HG03342 (cell line): Measurements from ENCODE around the gene C16orf89.
"Not testable (repeated sequence)": the region's sequence is repeated elsewhere in the genome, so short reads cannot be mapped to it uniquely, and the experiment has no call there.

Experiments
- ATAC-seq: cut with Tn5 transposase; IDR thresholded peaks from one replicate; pipeline ENCODE4 v1.9.1; 2021; ENCODE audit warnings: mild to moderate bottlenecking, moderate library complexity; ENCODE audit not compliant: unreplicated experiment

C16orf89 gene, protein sequence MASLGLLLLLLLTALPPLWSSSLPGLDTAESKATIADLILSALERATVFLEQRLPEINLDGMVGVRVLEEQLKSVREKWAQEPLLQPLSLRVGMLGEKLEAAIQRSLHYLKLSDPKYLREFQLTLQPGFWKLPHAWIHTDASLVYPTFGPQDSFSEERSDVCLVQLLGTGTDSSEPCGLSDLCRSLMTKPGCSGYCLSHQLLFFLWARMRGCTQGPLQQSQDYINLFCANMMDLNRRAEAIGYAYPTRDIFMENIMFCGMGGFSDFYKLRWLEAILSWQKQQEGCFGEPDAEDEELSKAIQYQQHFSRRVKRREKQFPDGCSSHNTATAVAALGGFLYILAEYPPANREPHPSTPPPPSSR

DNA sequence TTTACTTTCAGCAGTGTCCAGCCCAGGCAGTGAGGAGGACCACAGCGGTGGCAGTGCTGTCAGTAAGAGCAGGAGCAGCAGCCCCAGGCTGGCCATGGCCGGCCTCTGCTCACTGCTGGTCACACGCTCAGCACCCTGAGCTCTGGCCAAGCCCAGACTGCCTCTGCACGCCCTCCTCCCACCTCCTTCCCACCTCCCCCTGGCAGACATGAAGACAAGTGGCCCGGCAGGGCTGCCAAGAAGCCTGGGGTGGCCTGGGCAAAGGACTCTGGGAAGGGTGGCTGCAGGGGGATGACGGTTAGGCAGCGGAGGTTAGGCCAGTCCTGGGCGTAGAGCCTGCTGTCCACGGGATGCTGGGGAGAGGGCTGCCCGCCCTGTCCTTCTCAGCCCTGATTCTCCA, at the start of gene C16orf89:
TSS of gene C16orf89 (minus strand) at position 144 of the 400 bp plus-strand sequence. CDS start at position 96, 48 bp downstream.
- ATAC-seq, result no peak

DNA sequence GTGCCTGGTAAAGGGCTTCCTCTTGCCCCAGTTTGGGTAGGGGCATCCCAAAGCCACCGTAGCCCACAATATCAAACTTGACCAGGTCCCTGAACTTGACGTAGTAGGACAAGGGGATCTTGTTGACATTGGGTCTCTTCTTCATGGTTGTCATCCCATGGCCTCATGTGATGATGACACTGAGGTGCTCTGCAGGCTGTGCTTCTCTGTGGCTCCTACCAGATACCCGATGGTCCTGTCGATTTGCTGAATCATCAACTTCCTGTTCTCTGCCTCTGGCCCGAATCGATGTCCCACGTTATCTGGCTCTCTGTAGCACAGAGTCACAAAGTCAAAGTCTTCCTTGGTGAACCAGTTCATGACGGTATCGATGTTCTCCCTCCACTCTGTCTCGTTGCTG, 45.2 kb upstream of the C16orf89 start:
- ATAC-seq, result not testable (repeated sequence)

DNA sequence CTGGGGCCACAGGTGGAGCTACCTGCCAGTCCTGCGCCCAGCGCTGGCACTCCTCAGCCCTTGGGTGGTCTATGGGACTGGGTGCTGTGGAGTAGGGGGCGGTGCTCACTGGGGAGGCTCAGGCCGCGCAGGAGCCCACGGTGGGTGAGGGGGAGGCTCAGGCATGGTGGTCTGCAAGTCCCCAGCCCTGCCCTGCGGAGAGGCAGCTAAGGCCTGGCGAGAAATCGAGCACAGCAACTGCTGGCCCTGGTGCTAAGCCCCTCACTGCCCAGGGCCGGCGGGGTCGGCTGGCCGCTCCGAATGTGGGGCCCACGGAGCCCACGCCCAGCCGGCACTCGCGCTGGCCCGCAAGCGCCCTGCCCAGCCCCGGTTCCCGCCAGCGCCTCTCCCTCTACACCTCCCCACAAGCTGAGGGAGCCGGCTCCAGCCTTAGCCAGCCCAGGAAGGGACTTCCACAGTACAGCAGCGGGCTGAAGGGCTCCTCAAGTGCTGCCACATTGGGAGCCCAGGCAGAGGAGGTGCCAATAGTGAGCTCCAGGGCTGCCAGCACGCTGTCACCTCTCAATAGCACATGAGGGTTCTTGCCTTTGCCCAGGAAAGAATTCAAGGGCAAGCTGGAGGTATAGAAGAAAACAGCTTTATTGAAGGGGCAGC, 42.9 kb upstream of the C16orf89 start:
- no peak for ATAC-seq

DNA sequence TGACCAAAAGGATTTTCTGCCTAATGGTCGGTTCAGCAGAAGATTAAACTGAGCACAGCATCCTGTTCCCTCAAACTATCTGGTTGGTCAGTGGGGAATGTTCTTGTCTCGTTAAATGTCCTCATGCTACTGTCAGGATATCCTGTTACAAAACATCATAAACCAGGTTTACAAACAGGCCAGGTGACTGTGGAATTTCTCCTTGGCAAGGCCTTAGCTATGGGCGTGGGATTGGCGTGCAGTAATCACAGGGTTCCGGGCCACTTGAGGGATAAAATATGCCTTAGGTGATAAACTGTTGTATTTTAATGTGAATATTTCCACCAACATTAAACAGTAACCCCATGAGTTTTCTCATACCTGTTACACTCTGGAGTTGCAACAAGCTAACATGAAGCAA, 39.3 kb upstream of the C16orf89 start:
- not testable (repeated sequence) for ATAC-seq

DNA sequence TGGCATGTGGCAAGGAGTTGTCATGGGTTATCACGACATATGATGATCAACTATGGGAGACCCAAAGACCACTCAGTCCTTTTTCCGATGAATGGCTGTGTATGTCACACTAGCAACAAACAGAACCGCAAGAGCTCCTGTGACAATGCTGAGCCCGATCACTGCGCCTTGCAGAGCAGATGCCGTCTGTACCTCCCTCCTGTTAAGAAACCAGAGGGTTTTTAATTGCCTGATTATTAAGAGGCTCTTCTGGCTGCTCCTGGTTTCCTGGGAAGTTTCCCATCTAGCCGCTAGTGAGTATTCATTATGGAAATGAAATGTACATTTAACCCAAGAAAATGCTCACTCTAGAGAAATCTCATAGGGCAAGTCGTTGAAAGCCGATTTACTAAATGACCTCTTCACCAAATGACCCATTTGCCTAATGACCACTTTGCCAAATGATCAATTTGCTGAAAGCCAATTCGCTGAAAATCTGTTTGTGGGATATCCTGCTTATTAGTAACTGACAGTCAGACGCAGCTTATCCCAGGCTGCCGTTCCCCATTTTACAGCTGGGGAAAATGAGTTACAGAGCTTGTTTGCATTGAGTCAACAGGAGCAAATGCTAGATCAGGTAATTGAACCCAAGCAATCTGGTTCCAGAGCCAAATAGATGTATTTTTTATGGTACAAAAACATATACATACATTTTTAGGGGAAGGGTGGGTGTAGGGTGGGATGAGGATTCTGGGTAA, 37.7 kb upstream of the C16orf89 start:
- ATAC-seq, result not testable (repeated sequence)

DNA sequence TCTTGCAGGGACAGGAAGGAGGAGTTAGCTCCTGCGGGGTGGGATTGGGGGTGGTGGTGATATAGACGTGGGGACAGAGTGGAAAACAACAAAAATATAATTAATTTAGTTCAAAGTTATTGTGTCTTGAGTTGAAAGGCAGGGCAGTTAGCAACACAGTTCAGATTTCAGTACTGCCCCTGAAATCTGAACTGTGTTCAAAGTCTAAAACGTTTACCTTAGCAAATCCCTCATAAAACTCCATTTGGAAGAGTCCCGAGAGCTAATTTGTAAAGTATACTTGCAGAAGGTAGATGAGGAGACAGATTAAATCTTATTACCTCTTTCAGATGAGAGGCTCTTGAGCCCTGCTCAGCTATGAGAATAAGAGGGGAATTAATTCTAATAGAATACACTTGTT, 33.4 kb upstream of the C16orf89 start:
- not testable (repeated sequence) for ATAC-seq

DNA sequence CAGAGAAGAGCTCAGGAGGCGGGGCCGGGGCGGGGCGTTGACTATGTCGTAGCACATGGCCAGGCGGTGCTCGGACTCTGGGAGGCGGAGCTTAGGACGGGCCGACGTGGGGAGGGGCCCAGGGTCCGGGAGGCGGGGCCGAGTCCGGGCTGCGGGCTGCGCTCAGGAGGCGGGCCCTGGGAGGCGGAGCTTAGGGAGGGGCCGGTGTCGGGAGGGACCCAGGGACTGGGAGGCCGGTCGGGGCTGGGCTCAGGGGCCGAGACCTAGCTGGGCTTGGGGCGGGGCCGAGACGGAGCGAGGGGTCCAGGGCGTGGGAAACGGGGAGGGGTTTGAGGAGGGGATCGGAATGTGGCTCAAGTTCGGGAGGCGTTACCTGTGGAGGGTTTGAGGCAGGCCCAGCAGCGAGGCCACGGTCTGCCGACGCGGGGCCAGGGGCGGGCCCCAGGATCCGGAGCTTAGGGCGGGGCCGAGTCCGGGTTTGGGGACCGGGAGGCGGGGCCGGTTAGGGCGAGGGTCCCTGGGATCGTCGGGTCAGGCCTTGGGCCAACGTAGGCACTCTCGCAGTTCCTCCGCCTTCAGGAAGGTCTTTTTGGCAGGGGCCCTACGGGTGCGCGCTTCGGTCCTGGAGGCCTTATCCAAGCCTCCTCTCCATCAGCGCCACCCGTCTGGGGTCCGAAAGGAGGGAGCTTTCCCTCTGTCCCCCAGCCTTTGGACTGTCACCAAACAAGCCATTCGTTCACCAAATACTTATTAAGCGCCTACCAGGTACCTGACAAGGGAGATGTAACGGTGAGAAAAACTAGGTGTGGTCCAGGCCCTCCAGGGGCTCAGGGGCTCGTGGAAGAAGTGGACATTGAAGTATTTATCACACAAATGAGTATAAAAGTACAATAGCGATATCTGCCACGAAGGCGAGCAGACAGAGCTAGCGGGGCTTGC, 32.7 kb upstream of the C16orf89 start:
- peak; percentile 79 for ATAC-seq

DNA sequence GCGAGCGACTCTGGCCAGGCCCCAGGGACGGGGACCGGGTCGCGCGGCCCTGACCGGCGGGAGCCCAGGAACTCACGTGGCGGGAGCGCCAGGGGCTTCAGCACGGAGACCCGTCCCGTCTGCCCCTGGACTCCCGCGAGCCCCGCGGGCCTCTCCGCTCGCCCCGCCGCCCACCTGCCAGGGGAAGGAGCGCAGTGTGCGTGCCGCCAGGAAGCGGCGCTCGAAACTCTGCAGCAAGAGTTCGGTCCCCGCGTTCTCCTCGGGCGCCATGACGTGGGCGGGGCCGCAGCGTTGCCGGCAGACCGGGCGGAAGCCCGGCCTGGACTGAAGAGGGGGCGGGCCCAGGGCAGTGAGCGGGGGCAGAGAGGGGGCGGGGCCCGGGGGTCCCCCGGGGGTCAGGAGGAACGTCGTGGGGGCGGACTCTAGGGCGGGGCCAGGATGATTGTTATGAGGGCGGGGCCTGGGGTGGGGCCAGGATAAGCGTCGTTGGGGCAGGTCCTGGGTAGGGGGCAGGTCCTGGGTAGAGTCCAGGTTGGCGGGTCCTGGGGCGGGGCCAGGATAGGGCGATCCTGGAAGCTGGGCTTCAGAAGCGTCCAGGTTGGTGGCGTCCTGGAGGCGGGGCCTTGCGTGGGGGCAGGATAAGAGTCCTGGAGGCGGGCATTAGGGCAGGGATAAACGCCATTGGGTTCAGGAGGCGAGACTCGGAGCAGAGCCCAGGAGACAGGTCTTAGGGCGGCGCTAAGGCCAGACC, 31.9 kb upstream of the C16orf89 start, which contains the start of gene EEF2KMT:
TSS of gene EEF2KMT (minus strand) at position 326 of the 751 bp plus-strand sequence. CDS start at position 270, 56 bp downstream.
- ATAC-seq, result peak; percentile 95

DNA sequence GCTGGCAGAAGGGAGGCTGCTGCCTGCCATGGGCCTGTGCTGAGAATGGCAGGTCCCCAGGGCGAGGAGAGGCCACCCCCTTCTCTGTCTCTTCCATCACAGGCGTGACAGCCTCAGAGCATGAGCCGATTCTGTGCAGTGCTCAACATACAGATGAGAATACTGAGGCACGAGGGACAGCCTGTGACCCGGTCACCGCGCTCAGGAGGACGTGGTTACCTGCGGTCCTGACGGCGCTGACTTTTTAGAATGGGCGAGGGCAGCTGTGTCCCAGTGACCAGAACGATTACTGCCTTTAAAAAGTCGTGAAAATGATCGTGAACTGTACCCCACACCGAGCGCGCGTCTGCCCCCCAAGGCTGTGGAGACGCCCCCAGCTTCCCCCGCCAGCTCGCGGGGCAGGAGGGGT, 31.3 kb upstream of the C16orf89 start:
- not testable (repeated sequence) for ATAC-seq

DNA sequence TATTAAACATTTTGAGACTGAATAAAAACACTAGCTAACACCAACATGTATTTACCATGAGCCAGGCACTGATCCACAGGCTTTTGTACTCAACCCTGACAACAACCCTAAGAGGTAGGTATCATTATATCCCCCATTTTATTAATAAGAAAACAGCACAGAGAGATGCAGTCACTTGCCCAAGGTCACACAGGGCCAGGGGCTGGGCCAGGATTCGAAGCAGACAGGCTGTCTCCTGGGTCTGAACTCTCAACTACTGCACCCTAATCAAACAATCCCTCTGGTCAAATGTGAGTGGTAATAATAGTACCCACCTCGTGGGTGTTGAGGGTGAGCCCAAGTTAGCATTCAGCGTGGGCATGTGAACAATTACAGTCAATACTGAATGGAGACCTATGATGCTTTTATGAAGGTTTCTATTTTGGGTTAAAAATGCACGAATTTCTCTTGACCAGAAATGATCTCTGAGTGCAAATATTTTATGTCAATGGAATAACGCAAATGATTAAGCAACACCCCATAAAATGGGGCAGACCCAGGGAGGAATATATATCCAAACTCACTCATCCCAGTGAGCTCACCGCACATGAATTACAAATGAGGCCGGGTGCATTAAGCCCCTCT, 30.8 kb upstream of the C16orf89 start:
- not testable (repeated sequence) for ATAC-seq

DNA sequence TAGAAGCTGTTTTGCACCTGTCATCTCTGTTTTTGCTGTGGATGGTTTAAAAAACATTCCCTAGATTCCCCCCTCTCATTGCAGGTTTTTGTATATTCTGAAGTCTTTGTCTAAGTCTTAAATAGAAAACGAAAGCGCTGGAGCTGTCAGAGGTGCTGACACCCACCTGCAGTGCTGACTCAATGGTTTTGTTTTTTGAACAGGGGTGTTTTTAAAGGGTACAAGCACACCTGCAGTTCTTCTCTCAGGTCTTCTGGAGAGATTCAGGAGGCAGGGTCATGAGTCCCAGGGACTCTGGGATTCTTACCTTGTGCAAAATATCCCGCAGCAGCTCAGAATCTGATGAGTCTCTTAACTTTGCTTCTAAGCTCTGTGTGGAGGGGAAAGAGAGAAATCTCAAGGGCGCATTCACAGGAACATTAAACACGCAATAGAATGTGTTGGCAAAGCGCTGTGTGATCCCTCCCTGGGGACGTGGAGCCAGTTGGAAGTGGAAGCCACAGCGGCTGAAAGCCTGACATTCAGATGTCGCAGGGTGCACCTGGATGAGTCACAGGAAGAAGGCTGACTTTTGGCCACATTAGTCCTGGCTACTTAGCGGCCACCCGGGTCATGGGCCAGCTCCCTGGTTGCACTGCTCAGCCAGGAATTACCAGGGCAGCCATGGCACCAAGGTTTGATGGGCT, 29.5 kb upstream of the C16orf89 start:
- ATAC-seq, result not testable (repeated sequence)

DNA sequence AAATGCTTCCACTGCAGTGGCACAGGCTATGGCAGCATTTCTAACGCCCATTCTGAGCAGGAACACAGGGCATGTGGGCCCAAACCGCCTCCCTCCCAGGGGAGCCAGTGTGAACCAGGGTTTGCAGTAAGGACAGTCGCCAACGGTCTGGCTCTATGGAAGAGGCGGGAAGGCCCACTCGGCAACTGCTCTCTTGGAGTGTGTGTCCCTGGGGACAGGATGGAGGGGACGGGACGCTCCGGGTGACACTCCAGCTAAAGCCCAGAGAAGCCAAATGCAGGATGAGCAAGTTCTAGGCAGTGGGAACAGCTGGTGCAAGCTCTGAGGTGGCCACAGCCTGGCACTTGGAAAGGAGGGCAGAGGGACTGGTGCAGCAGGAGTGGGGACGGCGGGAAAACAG, 28.0 kb upstream of the C16orf89 start:
- ATAC-seq, result not testable (repeated sequence)

DNA sequence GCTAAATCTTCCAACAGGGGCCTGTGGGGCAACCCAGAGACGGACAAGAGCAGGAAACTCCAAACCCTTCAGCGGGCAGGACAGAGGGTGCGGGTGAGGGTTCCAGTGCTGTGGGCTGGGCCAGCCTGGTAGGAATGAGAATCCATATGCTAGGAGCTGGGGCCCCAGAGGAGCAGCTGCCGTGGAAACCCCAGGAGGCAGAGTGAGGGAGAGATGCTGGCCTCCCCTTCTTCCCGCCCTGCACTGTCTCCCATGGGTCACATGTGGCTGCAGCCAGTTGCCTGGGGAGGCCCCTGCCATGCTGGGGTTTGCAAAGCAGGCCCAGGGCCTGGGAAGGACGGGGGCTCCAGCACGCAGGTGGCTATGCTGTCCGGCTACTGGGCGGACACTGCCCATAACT, 27.3 kb upstream of the C16orf89 start:
- not testable (repeated sequence) for ATAC-seq

DNA sequence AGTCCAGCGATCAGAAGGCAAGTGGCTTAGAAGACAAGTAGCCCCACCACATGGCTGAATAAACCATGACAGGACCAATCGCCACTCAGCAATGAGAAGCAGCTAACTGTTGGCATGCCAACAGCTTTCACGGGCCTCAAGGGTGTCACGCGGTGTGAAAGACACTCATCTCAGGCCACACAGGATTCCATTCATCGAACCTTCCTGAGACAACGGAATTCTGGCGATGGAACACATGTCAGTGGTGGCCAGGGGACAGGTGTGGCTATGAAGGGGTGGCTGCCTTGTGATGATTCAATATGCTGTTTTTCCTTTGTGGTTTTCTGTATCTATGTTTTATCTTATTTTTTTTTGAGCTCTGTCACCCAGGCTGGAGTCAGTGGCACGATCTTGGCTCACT, 24.8 kb upstream of the C16orf89 start:
- not testable (repeated sequence) for ATAC-seq

DNA sequence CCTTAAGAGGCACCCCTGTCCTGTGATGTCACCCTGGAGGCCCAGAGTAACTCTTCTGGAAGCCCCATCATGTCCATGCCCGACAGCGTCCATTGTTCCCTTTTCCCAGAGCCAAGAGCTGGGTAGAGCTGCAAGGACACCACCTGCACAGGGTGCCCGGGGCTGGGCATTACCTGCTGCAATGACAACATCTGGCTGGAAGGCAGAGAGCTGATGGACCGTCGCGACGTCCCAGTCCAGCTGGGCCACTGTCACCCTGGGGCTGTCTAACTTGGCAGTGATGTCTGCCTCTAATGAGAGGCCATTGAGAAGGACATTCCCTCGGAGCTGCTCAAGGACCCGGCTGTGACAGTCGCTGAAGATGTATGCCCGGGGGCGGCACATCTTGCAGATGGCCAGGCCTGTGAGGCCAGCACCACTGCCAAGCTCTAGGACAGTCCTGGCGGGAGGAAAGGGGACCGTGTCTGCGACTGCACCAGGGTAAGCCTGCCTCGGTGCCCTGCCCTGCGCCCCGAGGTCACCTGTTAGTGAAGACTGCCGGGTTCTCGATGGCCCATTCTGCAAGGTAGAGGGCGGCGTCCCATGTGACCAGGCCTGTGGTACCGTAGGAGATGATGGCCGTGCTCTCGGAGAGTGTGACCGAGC, 24.3 kb upstream of the C16orf89 start:
- ATAC-seq, result not testable (repeated sequence)

DNA sequence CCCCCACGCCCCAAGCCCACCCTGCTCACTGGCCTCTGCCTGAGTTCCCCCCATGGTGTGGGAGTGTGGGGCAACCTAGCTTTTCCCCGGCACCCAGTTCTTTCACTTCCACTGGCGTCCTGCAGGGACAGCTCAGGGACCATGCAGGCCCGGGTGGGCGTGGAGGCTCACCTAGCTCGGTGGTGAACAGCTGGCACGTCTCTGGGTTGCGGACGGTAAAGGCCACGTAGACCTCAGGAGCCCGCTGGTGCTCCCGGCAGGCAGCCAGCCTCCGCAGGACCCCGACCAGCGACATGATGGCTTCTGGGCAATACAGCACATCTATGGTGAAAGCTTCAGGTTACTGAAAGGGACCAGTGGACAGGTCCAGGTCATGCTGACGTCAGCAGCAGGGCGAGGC, 23.2 kb upstream of the C16orf89 start:
- ATAC-seq, result not testable (repeated sequence)

DNA sequence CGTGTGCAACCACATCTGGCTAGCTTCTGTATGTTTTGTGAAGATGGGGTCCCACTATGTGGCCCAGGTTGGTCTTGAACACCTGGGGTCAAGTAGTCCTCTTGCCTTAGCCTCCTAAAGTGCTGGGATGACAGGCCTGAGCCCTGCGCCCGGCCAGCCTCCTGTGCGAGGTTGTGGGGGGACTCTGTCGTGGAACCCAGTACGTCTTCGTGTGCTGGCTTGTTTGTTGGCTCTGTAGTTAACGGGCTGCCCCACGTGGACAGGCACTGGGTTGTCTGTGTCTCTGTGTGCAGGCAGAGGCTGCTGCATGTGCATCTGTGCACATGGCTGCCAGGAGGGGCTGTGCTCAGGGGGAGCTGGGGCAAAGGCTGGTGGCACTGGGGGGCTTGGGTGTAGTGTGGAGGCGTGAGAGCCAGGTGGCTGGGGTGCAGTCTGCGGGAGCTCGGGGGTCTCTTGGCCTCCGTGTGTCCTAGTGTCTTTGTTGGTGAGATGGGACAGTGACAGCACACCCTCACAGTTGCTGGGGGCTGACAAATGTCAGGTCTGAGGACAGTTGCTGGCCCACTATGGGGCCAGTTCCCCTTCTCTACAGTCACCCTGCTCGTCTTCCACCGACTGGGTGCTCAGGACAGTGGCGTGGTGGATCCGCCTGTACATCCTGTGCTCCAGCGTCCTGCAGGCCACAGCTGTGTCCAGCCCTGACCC, 22.5 kb upstream of the C16orf89 start:
- not testable (repeated sequence) for ATAC-seq
